Keratinocyte (primary cell): ENCODE measurements around the gene SPOCK1. TPM values are rescaled to one million over a fixed set of nuclear protein-coding genes. Genes with fewer than 3 reads are reported as not detected.

Experiments used
- DNase-seq: peaks from one replicate; pipeline ENCODE4 v3.0.0-alpha.2; 2011; ENCODE audit warnings: low read depth, missing footprints, low spot score
- FAIRE-seq: peaks from 2 replicates; lab custom pipeline; 2011; peaks lifted over from hg19 to GRCh38; lab: Jason Lieb, UNC
- H2AFZ ChIP-seq: 2 replicates; pipeline ENCODE4 v1.6.0; 2012; ENCODE audit warnings: low read length, control low read depth, inconsistent platforms; ENCODE audit not compliant: control insufficient read depth
- H3K27ac ChIP-seq: 2 replicates; pipeline ENCODE4 v1.5.1; 2011; ENCODE audit warnings: low read length; ENCODE audit not compliant: control insufficient read depth, insufficient read depth
- H3K27me3 ChIP-seq: 3 replicates; pipeline ENCODE4 v1.6.0; 2011; ENCODE audit warnings: low read length; ENCODE audit not compliant: control insufficient read depth, insufficient read depth; ENCODE audit errors: extremely low read depth
- H3K36me3 ChIP-seq, 2 experiments: 2 replicates in 1 of 2; 3 replicates in 1 of 2; pipeline ENCODE4 v1.5.1; 2011; ENCODE audit warnings: low read length in 2 of 2, mild to moderate bottlenecking in 1 of 2; ENCODE audit not compliant: control insufficient read depth in 2 of 2, insufficient read depth in 2 of 2; ENCODE audit errors: extremely low read depth in 1 of 2
- H3K4me1 ChIP-seq: 3 replicates; pipeline ENCODE4 v1.5.1; 2011; ENCODE audit warnings: low read length; ENCODE audit not compliant: control insufficient read depth, insufficient read depth; ENCODE audit errors: extremely low read depth
- H3K4me2 ChIP-seq: 3 replicates; pipeline ENCODE4 v1.6.0; 2011; ENCODE audit warnings: low read depth, low read length; ENCODE audit not compliant: control insufficient read depth, insufficient read depth; ENCODE audit errors: extremely low read depth
- H3K4me3 ChIP-seq, 3 experiments: fragments of 200-600 bp in 1 of 3; sonication (generic) in 1 of 3; 2 replicates in 2 of 3; 3 replicates in 1 of 3; pipeline ENCODE4 v1.5.1; 2011 to 2016; ENCODE audit warnings: low read length in 3 of 3, mild to moderate bottlenecking in 3 of 3, control low read depth in 2 of 3, inconsistent platforms in 1 of 3, low read depth in 1 of 3, mixed read lengths in 1 of 3, mixed run types in 1 of 3, moderate library complexity in 1 of 3; ENCODE audit not compliant: control insufficient read depth in 2 of 3, insufficient read depth in 2 of 3; ENCODE audit errors: extremely low read depth in 1 of 3
- H3K79me2 ChIP-seq: 2 replicates; pipeline ENCODE4 v1.6.0; 2012; ENCODE audit warnings: low read length; ENCODE audit not compliant: control insufficient read depth, insufficient read depth
- H3K9ac ChIP-seq: 3 replicates; pipeline ENCODE4 v1.6.0; 2011; ENCODE audit warnings: low read length; ENCODE audit not compliant: control insufficient read depth, insufficient read depth; ENCODE audit errors: extremely low read depth
- H3K9me1 ChIP-seq: 3 replicates; pipeline ENCODE4 v1.6.0; 2011; ENCODE audit warnings: low read length; ENCODE audit not compliant: control insufficient read depth, insufficient read depth; ENCODE audit errors: extremely low read depth
- H3K9me3 ChIP-seq: 2 replicates; pipeline ENCODE4 v1.5.1; 2012; ENCODE audit warnings: low read depth, low read length; ENCODE audit not compliant: control insufficient read depth
- H4K20me1 ChIP-seq: 3 replicates; pipeline ENCODE4 v1.6.0; 2011; ENCODE audit warnings: low read length; ENCODE audit not compliant: control insufficient read depth, insufficient read depth; ENCODE audit errors: extremely low read depth
- EZH2 ChIP-seq: IDR thresholded peaks from one replicate; pipeline ENCODE4 v1.6.1; 2012; ENCODE audit warnings: inconsistent platforms, mild to moderate bottlenecking, low read length, moderate library complexity
- dilution Hi-C: fragments of 300-500 bp; cut with MboI; formaldehyde crosslinking; loops from one replicate; pipeline ENCODE4 v1.7.0; 2020; ENCODE audit warnings: low sequenced_read_pairs; ENCODE audit not compliant: extremely low pct_ligation_motif_present
- polyA plus RNA-seq, 5 experiments: library from polyadenylated mRNA; depleted of rRNA in 3 of 5; stranded (reverse) in 3 of 5; stranded (forward) in 1 of 5; unstranded in 1 of 5; fragments of >200 nt; gene quantifications; 1 replicate in 1 of 5; 2 replicates in 3 of 5; 3 replicates in 1 of 5; pipeline versions ENCODE4 v1.2.1 to v1.2.3, GENCODE V29; 2011 to 2012; ENCODE audit warnings: missing spikeins in 2 of 5, low read depth in 1 of 5, low replicate concordance in 1 of 5
- TF ChIP-seq, protein P1 (sequence below), 3 experiments: IDR thresholded peaks in 1 of 3; conservative IDR thresholded peaks in 1 of 3; optimal IDR thresholded peaks in 1 of 3; 2 replicates in 2 of 3; 3 replicates in 1 of 3; pipeline versions ENCODE3 to v1.5.1; 2011; ENCODE audit warnings: low read length in 3 of 3, mild to moderate bottlenecking in 3 of 3, moderate library complexity in 2 of 3, control low read depth in 1 of 3, inconsistent platforms in 1 of 3; ENCODE audit not compliant: insufficient read depth in 2 of 3; ENCODE audit errors: extremely low read depth in 1 of 3

SPOCK1 gene
- polyA plus RNA-seq, 1 donor (not counting 4 experiments of a cell fraction or from before 2014, with no cell fraction given), result 5.5 TPM

DNA sequence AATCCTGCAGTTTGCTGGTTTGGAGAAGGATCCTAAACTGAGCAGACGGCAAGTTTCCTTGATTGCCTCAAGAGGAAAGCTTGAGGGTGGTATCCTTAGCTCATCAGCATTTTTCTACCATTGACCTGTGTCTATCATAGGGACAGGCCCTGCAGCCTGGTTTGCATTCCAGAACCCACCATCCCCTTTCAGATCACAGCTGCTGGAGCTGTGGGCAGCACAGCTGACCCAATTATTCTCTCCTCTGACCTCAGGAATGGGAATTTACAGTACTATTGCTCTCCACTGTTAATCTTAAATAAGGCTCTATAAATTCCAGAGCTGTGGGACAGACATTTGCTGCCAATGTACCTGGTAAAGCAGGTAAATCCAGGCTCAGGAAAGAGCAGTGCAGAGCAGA is 163.0 kb downstream of the SPOCK1 start:
- Histone ChIP-seq H3K4me2 (no peak overlapping the region), H3K36me3 (no peaks in the 10 kb centered on the region), H3K79me2 (no peaks in the 10 kb centered on the region), H3K9me3 (no peaks in the 10 kb centered on the region), H4K20me1 (no peaks in the 10 kb centered on the region), H3K27ac (no peak overlapping the region), H3K4me3 (no peak overlapping the region), H3K27me3 (peaks cover 3% of the 10 kb centered on the region), H3K4me1 (no peaks in the 10 kb centered on the region), H3K9ac (no peak overlapping the region), H3K9me1 (no peaks in the 10 kb centered on the region), H2AFZ (no peak overlapping the region)
- FAIRE-seq (no peak), DNase-seq (no peak)
- TF ChIP-seq EZH2, result no peak
- TF ChIP-seq, protein P1, sequence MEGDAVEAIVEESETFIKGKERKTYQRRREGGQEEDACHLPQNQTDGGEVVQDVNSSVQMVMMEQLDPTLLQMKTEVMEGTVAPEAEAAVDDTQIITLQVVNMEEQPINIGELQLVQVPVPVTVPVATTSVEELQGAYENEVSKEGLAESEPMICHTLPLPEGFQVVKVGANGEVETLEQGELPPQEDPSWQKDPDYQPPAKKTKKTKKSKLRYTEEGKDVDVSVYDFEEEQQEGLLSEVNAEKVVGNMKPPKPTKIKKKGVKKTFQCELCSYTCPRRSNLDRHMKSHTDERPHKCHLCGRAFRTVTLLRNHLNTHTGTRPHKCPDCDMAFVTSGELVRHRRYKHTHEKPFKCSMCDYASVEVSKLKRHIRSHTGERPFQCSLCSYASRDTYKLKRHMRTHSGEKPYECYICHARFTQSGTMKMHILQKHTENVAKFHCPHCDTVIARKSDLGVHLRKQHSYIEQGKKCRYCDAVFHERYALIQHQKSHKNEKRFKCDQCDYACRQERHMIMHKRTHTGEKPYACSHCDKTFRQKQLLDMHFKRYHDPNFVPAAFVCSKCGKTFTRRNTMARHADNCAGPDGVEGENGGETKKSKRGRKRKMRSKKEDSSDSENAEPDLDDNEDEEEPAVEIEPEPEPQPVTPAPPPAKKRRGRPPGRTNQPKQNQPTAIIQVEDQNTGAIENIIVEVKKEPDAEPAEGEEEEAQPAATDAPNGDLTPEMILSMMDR (optimal IDR thresholded peaks at IDR 0.05 in 1 of 3, IDR thresholded peaks at IDR 0.05 in 1 of 3, conservative IDR thresholded peaks at IDR 0.05 in 1 of 3; ENCODE audit: extremely low read depth in 1 of 3, insufficient read depth in 2 of 3, low read length in 3 of 3), result no peak
- dilution Hi-C loops, result no loop called here

- H3K4me1 ChIP-seq, result no peaks in the 10 kb centered on the region
- H3K27me3 ChIP-seq, result peaks cover 3% of the 10 kb centered on the region
- DNase-seq (no peak), FAIRE-seq (no peak)
- H4K20me1 ChIP-seq, result no peaks in the 10 kb centered on the region
- no peak overlapping the region for H3K4me3 ChIP-seq
- no peak overlapping the region for H3K9ac ChIP-seq
- no peaks in the 10 kb centered on the region for H3K9me3 ChIP-seq
- no peak overlapping the region for H3K4me2 ChIP-seq
- dilution Hi-C loops, result no loop called here
- no peaks in the 10 kb centered on the region for H3K79me2 ChIP-seq
- no peaks in the 10 kb centered on the region for H3K36me3 ChIP-seq
- H2AFZ ChIP-seq, result no peak overlapping the region
- no peak for TF ChIP-seq EZH2
- TF ChIP-seq, protein P1 (optimal IDR thresholded peaks at IDR 0.05 in 1 of 3, IDR thresholded peaks at IDR 0.05 in 1 of 3, conservative IDR thresholded peaks at IDR 0.05 in 1 of 3; ENCODE audit: extremely low read depth in 1 of 3, insufficient read depth in 2 of 3, low read length in 3 of 3), result no peak
- no peaks in the 10 kb centered on the region for H3K9me1 ChIP-seq
- no peak overlapping the region for H3K27ac ChIP-seq
Observed at GRCh38 chr5:137335493-137335892, 163.6 kb downstream of the SPOCK1 start.
